ENCODE measurements around the gene NRG3.

DNA sequence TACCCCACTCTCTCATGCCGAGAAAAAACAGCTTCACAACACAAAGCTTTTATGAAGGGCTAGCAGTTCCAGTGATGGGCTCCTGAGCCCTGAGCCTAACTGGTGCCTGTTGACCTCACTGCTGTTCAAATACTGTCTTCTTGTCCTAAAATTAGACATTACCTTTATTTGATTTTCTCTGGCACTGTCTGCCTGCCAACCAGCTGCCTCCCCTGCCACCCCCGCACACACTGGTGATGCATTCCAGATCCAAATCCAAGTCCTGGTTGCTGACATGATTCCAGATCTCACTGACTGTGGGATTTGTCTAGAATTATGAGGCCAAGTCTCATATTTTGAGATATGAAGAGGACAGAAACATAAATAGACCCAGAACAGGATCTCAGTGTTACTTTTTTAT, 816.2 kb downstream of the NRG3 start:
- TF ChIP-seq CTCF (IDR thresholded peaks at IDR 0.05) (no peak), POLR2A (IDR thresholded peaks at IDR 0.05) (no peak)

Measured in upper lobe of left lung (tissue), 4 donors.